Epidermal melanocyte (primary cell): ENCODE measurements around the gene SH3GLB2.
A peak's percentile ranks its signal among the peaks of the same experiment; 100 is the strongest.
"Not testable (repeated sequence)": the region's sequence is repeated elsewhere in the genome, so short reads cannot be mapped to it uniquely, and the experiment has no call there.

Experiments used
- DNase-seq: peaks from one replicate; pipeline ENCODE4 v3.0.0; 2011; ENCODE audit warnings: low spot score; ENCODE audit not compliant: insufficient read length

SH3GLB2 gene

DNA sequence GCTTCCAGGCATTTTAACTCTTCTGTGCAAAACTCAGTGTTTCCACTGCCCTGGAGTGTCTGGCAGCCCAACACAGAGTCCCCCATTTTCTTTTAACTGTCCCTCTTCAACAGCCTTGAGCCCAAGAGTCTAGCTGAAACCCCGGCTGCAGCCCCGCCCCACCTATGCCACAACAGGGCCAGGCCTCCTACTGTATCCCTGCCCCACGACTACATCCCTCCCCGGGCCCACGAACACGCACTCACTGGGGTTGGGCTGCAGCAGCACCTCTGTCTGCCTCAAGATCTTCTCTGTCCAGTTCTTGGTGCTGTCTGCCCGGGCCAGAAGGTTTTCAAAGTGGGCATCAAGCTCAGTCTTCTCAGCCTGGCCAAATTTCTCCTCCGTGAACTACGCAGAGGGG, 6.1 kb downstream of the SH3GLB2 start:
- no peak for DNase-seq

DNA sequence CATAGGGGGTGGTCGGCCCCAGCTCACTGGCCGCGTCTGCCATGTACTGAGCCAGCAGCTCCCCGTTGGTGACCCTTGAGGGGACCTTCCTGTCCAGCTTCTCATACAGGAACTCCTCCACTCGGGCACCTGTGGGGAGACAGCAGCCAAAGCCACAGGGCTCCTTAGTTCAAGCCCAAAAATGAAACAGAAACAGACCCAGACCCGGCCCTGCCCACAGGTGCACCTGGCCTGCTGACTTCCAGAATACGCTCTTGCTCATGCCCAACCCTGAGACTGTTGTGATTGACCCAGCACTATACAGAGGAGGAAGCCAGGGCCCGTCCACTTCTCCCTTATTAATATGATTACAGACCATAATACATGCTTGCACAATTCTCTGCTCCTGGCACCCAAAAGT, 7.0 kb downstream of the SH3GLB2 start:
- DNase-seq, result no peak

DNA sequence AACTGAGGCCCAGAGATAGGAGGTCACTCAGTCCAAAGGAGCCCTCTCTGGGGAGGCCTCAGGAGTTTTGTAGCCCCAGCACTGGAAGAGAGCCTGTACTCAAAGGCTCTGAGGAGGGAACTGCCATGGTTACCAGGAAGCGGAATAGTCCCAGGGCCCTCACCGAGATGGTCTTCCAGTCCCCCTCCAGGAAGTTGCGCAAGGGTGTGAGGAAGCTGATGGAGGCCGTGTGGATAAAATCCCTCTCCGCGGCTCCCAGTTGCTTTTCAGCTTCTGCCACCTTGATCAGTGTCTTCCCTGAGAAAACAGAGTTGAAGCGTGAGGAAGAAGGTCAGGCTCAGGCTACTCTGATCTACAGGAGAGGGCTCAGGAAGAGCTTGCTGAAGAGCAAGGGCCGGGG, 13.5 kb downstream of the SH3GLB2 start:
- DNase-seq, result no peak

DNA sequence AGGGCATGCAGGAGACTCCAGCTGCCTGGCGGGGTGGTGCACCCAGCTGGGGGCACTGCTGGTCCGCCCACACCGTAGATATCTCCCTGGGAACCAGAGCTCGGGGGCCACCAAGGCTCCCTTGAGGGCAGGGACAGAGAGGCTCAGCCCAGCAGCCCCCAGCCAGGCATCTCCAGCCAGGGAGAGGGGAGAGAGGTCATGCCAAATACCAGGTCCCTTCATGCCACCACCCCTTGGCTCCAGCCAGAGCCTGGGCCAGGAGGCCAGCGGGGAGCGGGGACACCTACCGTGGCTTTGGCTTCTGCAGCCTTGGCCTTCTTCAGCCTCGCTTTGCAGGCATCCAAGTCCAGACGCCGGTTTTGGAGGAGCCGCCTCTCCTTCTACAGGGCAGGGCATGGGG, 14.0 kb downstream of the SH3GLB2 start:
- no peak for DNase-seq

- DNase-seq, result no peak
Observed at GRCh38 chr9:129013674-129014073, 14.5 kb downstream of the SH3GLB2 start.

DNA sequence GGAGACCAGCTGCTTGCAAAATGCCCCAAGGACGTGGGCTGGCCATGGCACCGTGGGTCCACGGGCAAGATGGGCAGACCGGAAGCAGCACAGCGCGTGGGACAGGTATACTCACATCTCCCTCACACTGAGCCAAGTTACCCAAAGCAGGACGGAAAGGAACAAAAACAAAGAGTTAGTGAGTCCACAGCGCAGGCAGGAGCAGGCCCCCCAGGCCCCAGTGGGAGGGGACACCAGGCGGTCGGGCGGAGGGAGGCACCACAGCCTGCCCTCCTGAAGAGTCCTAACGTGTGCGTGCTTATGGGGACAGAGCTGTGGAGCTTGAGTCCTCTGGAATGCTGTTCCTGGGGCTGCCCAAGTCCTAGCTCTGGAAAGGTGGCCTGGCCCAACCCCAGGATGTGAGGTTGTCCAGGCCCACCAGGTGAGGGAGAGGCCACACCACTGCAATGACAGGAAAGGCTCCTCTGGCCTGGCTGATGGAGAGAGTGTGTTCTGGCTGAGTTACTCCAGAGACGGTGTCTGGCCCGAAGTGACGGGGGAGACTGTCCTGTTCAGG, 15.2 kb downstream of the SH3GLB2 start:
- no peak for DNase-seq

DNA sequence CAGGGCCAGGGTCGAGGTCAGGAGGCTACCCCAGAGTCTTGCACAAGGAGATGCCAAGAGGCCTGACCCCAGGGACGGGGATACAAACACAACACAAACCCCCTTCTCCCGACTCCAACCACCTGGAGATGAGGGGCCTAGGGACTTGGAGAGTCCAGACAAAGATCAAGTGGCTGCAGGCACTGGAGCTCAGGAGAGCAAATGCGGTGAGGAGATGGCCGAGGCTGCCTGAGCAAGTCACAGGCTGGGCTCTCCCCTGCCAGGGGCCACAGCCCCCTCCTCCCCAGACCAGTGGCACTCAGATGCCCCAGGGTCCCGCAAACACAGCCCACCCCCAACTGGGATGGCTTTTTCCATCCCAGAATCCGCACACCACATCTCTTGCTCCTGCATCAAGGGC, 15.8 kb downstream of the SH3GLB2 start:
- no peak for DNase-seq

DNA sequence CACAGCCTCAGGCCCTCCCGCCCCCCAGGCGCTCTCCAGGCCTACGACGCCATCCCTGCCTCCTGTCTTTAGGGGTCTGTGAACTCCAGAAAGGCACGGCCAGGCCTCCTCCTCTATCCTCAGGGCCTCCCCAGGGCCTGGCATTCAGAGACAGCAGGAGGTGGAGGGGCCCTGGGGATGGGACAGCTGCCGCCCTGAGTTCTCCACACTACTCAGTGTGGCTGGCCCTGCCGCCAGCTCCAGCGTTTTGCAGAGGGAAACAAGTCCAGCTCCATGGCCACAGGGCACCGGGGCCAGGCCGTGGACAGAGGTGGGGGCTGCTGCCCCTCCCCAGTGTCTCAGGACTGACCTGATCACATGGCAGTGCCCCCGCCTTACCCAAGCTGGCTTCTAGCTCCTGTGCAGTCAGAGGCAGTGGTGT, 16.4 kb downstream of the SH3GLB2 start:
- DNase-seq, result no peak

GRCh38 chr9:129011170-129011569, 17.0 kb downstream of the SH3GLB2 start:
- DNase-seq, result no peak

- DNase-seq, result no peak
Observed at GRCh38 chr9:129010267-129010975, 17.7 kb downstream of the SH3GLB2 start.

DNA sequence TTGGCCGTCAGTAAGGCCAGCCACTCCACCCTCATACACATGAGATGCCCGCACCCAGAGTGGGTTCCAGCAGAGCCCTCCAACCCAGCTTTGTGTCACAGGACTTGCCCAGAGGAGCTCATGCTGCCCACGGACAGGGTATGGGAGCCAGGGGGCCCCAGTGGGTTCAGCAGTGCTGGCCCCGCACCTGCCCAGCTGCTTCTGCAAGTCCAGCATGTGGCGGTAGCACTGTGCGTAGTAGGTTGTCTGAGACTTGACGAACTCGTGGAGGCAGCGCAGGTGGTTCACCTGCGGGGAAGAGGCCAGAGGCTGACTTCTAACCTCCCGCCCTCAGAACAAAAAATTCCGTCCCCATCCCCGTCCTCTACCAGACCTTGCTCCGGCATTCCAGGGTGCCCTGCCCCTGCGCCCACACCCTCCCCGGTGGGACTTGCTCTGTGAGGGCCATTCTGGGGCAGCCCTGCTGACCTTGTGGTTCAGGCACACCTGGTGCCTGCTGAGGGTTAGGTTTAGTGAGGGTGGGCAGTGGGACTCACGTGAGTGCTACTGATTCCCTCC, 18.5 kb downstream of the SH3GLB2 start:
- no peak for DNase-seq

DNA sequence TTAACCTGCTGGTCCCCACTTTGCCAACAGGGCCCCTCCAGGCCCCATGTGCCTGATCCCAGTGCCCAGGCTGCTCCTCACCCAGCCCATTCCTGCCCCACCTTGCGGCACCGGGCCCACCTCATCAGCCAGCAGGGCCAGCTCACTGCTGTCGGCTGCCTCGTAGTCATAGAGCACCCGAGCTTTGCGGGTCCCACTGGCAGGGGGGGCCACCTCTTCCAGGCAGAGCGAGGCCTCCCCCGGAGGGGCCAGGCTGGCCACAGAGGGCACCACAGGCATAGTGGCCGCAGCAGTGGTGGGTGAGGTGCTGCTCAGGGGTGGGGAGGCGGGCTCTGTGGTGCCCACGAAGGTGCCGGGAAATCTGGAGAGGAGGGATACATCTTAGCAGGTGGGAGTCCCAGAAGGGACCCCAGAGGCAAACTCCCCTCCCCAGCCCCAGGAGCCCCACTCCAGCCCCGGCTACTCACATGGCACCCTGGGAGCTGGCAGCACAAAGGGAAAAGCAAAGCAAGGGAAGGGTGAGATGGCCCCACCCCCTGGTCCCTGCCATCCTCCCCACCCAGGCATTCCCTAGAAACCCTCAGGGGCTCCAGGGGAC, 19.0 kb downstream of the SH3GLB2 start:
- no peak for DNase-seq

DNA sequence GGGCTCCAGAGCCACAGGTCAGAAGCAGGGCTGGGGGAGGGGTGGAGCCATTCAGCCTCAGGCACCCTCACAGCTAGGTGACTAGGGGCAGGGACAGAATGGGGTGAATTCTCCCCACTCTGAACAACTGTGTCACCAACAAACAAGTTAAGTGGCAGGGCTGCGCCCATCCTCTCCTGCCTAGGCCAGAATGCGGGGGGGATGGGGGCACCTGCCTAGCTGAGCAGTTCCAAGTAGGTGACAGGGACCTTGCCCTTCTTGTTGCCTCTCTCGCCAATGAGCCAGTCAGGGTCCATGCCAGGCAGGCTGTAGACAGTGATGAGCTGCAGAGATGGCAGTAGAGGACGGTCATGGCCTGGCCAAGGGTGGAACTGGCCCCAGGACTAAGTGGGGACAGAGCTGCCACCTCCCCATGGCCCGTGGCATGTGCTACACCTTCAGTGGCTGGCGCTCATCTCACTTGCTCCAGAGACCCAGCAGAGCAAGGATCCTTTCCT, 19.6 kb downstream of the SH3GLB2 start:
- no peak for DNase-seq

GRCh38 chr9:129007766-129008468, 20.2 kb downstream of the SH3GLB2 start:
- no peak for DNase-seq

DNA sequence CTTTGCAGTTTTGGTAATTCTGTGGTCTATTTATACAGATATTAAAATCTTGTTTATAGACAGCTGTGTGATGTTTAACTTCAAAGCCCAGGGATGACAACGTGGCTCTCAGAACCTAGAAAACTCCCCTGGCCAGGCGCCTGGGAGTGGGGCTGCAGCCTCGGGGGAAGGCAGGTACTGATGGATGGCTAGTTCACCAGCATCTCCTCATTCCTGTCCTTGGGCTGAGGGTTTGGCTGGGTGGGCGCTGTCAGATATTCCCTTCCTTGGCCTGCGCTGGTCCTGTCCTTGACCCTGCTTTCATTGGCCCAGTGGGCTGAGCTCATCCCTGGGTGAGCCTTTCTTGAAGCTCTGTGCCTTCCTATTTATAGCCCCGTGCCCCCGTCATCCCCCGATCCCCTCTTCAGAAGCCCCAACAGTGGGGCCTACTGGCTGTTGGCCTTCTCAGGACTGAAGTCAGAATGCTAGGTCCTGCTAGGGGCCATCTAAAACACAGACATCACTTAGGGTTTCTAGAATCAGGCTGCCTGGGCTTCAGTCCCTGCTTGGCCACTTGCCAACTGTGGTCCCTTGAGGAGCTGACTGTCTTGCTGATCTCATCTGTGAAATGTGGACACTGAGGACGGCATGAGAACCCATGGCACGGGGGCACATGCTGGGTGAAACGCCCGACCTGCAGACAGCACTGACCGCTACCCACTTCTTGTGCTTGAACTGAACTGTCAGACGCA, 20.9 kb downstream of the SH3GLB2 start:
- no peak for DNase-seq

DNA sequence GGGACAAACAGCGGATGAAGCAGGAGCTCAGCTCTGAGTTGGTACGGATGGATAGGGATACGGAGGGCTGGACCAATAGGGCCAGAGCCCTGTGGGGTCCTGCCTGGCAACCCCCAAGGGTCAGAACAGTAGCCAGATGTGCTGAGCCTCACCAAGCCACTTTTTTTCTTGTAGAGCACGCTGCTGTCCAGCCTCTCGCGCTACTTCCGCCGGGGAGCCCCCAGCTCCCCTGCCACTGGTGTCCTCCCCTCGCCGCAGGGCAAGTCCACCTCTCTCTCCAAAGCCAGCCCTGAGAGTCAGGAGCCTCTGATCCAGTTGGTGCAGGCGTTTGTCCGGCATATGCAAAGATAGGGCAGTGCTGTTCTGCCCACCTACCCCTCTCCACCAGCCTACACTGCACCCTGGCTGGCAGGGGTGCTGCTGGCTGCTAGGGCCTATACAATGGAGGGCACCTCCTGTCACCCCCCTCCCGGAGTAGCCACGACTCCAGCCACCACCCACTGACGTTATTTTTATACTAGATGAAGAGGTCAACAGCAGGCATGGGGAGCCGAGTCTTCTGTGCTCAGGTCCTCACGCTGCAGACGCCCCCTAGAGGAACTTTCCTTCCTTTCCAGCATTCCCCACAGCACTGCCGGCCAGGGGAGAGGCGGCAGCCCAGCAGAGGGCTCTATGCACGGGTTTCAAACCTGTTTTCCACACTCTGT, 21.6 kb downstream of the SH3GLB2 start:
- DNase-seq, result peak; percentile 79

GRCh38 chr9:129005336-129005997, 22.7 kb downstream of the SH3GLB2 start:
- no peak for DNase-seq

DNA sequence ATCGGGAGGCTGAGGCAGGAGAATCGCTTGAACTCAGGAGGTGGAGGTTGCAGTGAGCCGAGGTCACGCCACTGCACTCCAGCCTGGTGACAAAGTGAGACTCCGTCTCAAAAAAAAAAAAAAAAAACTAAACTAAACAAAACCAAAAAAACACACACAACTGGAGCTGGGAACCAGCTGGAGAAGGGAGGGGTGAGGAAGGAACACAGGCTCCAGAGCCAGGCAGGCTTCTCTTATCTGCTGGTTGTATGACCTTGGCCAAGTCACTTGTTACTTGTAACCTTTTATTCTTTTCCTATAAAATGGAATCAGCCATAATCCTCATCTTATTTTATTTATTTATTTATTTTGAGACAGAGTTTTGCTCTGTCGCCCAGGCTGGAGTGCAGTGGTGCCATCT, 24.0 kb downstream of the SH3GLB2 start:
- not testable (repeated sequence) for DNase-seq

DNA sequence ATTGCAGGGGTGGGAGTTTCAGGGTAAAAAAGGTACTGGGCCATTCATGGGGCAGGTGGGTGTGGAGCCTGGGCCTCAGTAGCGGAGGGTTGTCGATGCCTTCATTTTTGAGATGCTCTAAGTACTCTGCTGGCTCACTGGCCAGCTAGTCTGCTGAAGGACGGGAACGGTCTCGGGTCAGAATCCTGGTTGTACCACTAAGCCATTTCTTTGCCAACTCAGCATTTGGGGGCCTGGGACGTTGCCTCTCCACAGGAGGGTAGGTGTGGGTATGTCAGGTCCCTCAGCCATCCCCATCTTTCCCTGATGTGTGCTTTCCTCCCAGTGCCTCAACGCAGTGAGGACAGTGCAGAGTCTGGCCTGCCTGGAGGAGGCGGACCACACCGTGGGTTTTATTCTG, 25.1 kb downstream of the SH3GLB2 start:
- DNase-seq, result no peak
